Endodermal cell (in vitro differentiated cells): Measurements from ENCODE around the gene ARHGEF11. TPM values are rescaled to one million over a fixed set of nuclear protein-coding genes. Genes with fewer than 3 reads are reported as not detected.
A peak's percentile ranks its signal among the peaks of the same experiment; 100 is the strongest.

Source experiments
- DNase-seq: peaks from one replicate; pipeline ENCODE4 v3.0.0-alpha.2; 2017
- H3K27ac ChIP-seq: 2 replicates; pipeline ENCODE4 v1.5.1; 2013; ENCODE audit warnings: mild to moderate bottlenecking, low read depth, low read length, moderate library complexity
- H3K27me3 ChIP-seq: 2 replicates; pipeline ENCODE4 v1.6.1; 2013; ENCODE audit warnings: mild to moderate bottlenecking, low read length, moderate library complexity; ENCODE audit not compliant: insufficient read depth, control insufficient read depth, poor library complexity, severe bottlenecking
- H3K36me3 ChIP-seq: 2 replicates; pipeline ENCODE4 v1.7.0; 2013; ENCODE audit warnings: mild to moderate bottlenecking, low read length, moderate library complexity; ENCODE audit not compliant: control insufficient read depth, insufficient read depth
- H3K4me1 ChIP-seq: one replicate; pipeline ENCODE4 v1.7.0; 2013; ENCODE audit warnings: low read length; ENCODE audit not compliant: control insufficient read depth, insufficient read depth
- H3K4me3 ChIP-seq: 2 replicates; pipeline ENCODE4 v1.5.1; 2013; ENCODE audit warnings: mild to moderate bottlenecking, low read length, moderate library complexity
- H3K9ac ChIP-seq: 2 replicates; pipeline ENCODE4 v1.6.1; 2013; ENCODE audit warnings: mild to moderate bottlenecking, low read length, moderate library complexity; ENCODE audit not compliant: poor library complexity, severe bottlenecking; ENCODE audit errors: extremely low read depth
- H3K9me3 ChIP-seq: 2 replicates; pipeline ENCODE4 v1.6.1; 2013; ENCODE audit warnings: mild to moderate bottlenecking, low read length, moderate library complexity; ENCODE audit not compliant: control insufficient read depth
- H3K27ac Mint-ChIP-seq: 2 replicates; pipeline ENCODE4 v1.8.0; 2020; ENCODE audit warnings: mixed read lengths
- H3K27me3 Mint-ChIP-seq: 2 replicates; pipeline ENCODE4 v1.8.0; 2021; ENCODE audit warnings: mild to moderate bottlenecking, mixed read lengths; ENCODE audit not compliant: insufficient read depth
- H3K36me3 Mint-ChIP-seq: 2 replicates; pipeline ENCODE4 v1.8.0; 2020; ENCODE audit warnings: low read depth, mixed read lengths
- H3K4me1 Mint-ChIP-seq: 2 replicates; pipeline ENCODE4 v1.8.0; 2020; ENCODE audit warnings: mixed read lengths
- H3K4me3 Mint-ChIP-seq: 2 replicates; pipeline ENCODE4 v1.8.0; 2020; ENCODE audit warnings: mild to moderate bottlenecking, moderate library complexity, mixed read lengths
- H3K9me3 Mint-ChIP-seq: 2 replicates; pipeline ENCODE4 v1.8.0; 2020; ENCODE audit warnings: mild to moderate bottlenecking, mixed read lengths
- CTCF ChIP-seq: fragments of 200-600 bp; sonication (generic); conservative IDR thresholded peaks from 2 replicates; pipeline ENCODE4 v1.5.0; 2021; ENCODE audit warnings: antibody characterized with exemption, mild to moderate bottlenecking
- WGBS, 2 experiments: methylation state at CpG; one replicate each; pipeline versions ENCODE4 v1.1.5 to v1.1.7; 2013; ENCODE audit warnings: missing lambda C conversion rate in 2 of 2, mixed read lengths in 1 of 2; ENCODE audit not compliant: insufficient coverage in 1 of 2, insufficient read length in 1 of 2; 5-methylcytosine and 5-hydroxymethylcytosine counted together
- total RNA-seq, 2 donors: library from RNA; stranded (reverse); fragmentation: NEBNext Ultra II Directional in 1 of 2; extraction: Animal tissue kit (Norgen Biotek cat#: 25700) in 1 of 2; gene quantifications; 2 replicates in 1 of 2; 3 replicates in 1 of 2; pipeline ENCODE4 v1.2.1, GENCODE V29; 2021

ARHGEF11 gene
- total RNA-seq, 2 donors from 2014 or later, result 54.2 to 56.5 TPM

- no peak overlapping the region for H3K4me3 Mint-ChIP-seq
- no peak overlapping the region for H3K27ac ChIP-seq
- 91 to 95% methylated on average over 5 to 7 of the region's 7 CpGs for WGBS, 2 experiments
- H3K4me1 Mint-ChIP-seq, result peaks cover under 1% of the 10 kb centered on the region
- no peak for DNase-seq
- H3K36me3 ChIP-seq, result peaks cover 82% of the 10 kb centered on the region
- H3K36me3 Mint-ChIP-seq, result peaks cover 73% of the 10 kb centered on the region
- H3K27ac Mint-ChIP-seq, result peak overlapping the region; percentile 55
- TF ChIP-seq CTCF, result no peak
- no peaks in the 10 kb centered on the region for H3K4me1 ChIP-seq
- H3K9me3 ChIP-seq, result no peaks in the 10 kb centered on the region
- H3K4me3 ChIP-seq, result no peak overlapping the region
- no peaks in the 10 kb centered on the region for H3K27me3 ChIP-seq
- no peaks in the 10 kb centered on the region for H3K9me3 Mint-ChIP-seq
- H3K9ac ChIP-seq, result no peak overlapping the region
- H3K27me3 Mint-ChIP-seq, result no peaks in the 10 kb centered on the region
Measured at GRCh38 chr1:156938813-156939212, 106.7 kb downstream of the ARHGEF11 start.

GRCh38 chr1:156937883-156938282, 107.7 kb downstream of the ARHGEF11 start:
- Histone ChIP-seq H3K9me3 (no peaks in the 10 kb centered on the region), H3K4me1 (no peaks in the 10 kb centered on the region), H3K27ac (no peak overlapping the region), H3K27me3 (no peaks in the 10 kb centered on the region), H3K36me3 (peaks cover 76% of the 10 kb centered on the region), H3K4me3 (no peak overlapping the region), H3K9ac (no peak overlapping the region)
- 96% methylated on average over 8 of the region's 8 CpGs; no CpG with 5 or more reads in 1 of the 2 experiments for WGBS, 2 experiments
- no peak overlapping the region for H3K4me3 Mint-ChIP-seq
- H3K9me3 Mint-ChIP-seq, result no peaks in the 10 kb centered on the region
- H3K27me3 Mint-ChIP-seq, result no peaks in the 10 kb centered on the region
- no peak for TF ChIP-seq CTCF
- peaks cover 8% of the 10 kb centered on the region for H3K4me1 Mint-ChIP-seq
- no peak overlapping the region for H3K27ac Mint-ChIP-seq
- H3K36me3 Mint-ChIP-seq, result peaks cover 69% of the 10 kb centered on the region
- DNase-seq, result no peak

GRCh38 chr1:156936721-156937220, 108.8 kb downstream of the ARHGEF11 start:
- peaks cover 65% of the 10 kb centered on the region for H3K36me3 ChIP-seq
- no peaks in the 10 kb centered on the region for H3K9me3 Mint-ChIP-seq
- 87 to 97% methylated on average over 5 to 10 of the region's 10 CpGs for WGBS, 2 experiments
- no peaks in the 10 kb centered on the region for H3K4me1 ChIP-seq
- H3K36me3 Mint-ChIP-seq, result peaks cover 60% of the 10 kb centered on the region
- H3K27me3 ChIP-seq, result no peaks in the 10 kb centered on the region
- DNase-seq, result no peak
- no peaks in the 10 kb centered on the region for H3K27me3 Mint-ChIP-seq
- no peaks in the 10 kb centered on the region for H3K9me3 ChIP-seq
- H3K4me3 Mint-ChIP-seq, result no peak overlapping the region
- no peak overlapping the region for H3K27ac Mint-ChIP-seq
- peaks cover 8% of the 10 kb centered on the region for H3K4me1 Mint-ChIP-seq
- H3K9ac ChIP-seq, result no peak overlapping the region
- no peak overlapping the region for H3K27ac ChIP-seq
- no peak overlapping the region for H3K4me3 ChIP-seq
- TF ChIP-seq CTCF, result no peak
